Endodermal cell (in vitro differentiated cells): ENCODE data around the gene EPHB3. TPM values are rescaled to one million over a fixed set of nuclear protein-coding genes. Genes with fewer than 3 reads are reported as not detected.

Experiments
- DNase-seq: peaks from one replicate; pipeline ENCODE4 v3.0.0-alpha.2; 2017
- H3K27ac ChIP-seq: 2 replicates; pipeline ENCODE4 v1.5.1; 2013; ENCODE audit warnings: mild to moderate bottlenecking, low read depth, low read length, moderate library complexity
- H3K27me3 ChIP-seq: 2 replicates; pipeline ENCODE4 v1.6.1; 2013; ENCODE audit warnings: mild to moderate bottlenecking, low read length, moderate library complexity; ENCODE audit not compliant: insufficient read depth, control insufficient read depth, poor library complexity, severe bottlenecking
- H3K36me3 ChIP-seq: 2 replicates; pipeline ENCODE4 v1.7.0; 2013; ENCODE audit warnings: mild to moderate bottlenecking, low read length, moderate library complexity; ENCODE audit not compliant: control insufficient read depth, insufficient read depth
- H3K4me1 ChIP-seq: one replicate; pipeline ENCODE4 v1.7.0; 2013; ENCODE audit warnings: low read length; ENCODE audit not compliant: control insufficient read depth, insufficient read depth
- H3K4me3 ChIP-seq: 2 replicates; pipeline ENCODE4 v1.5.1; 2013; ENCODE audit warnings: mild to moderate bottlenecking, low read length, moderate library complexity
- H3K9ac ChIP-seq: 2 replicates; pipeline ENCODE4 v1.6.1; 2013; ENCODE audit warnings: mild to moderate bottlenecking, low read length, moderate library complexity; ENCODE audit not compliant: poor library complexity, severe bottlenecking; ENCODE audit errors: extremely low read depth
- H3K9me3 ChIP-seq: 2 replicates; pipeline ENCODE4 v1.6.1; 2013; ENCODE audit warnings: mild to moderate bottlenecking, low read length, moderate library complexity; ENCODE audit not compliant: control insufficient read depth
- H3K27ac Mint-ChIP-seq: 2 replicates; pipeline ENCODE4 v1.8.0; 2020; ENCODE audit warnings: mixed read lengths
- H3K27me3 Mint-ChIP-seq: 2 replicates; pipeline ENCODE4 v1.8.0; 2021; ENCODE audit warnings: mild to moderate bottlenecking, mixed read lengths; ENCODE audit not compliant: insufficient read depth
- H3K36me3 Mint-ChIP-seq: 2 replicates; pipeline ENCODE4 v1.8.0; 2020; ENCODE audit warnings: low read depth, mixed read lengths
- H3K4me1 Mint-ChIP-seq: 2 replicates; pipeline ENCODE4 v1.8.0; 2020; ENCODE audit warnings: mixed read lengths
- H3K4me3 Mint-ChIP-seq: 2 replicates; pipeline ENCODE4 v1.8.0; 2020; ENCODE audit warnings: mild to moderate bottlenecking, moderate library complexity, mixed read lengths
- H3K9me3 Mint-ChIP-seq: 2 replicates; pipeline ENCODE4 v1.8.0; 2020; ENCODE audit warnings: mild to moderate bottlenecking, mixed read lengths
- WGBS, 2 experiments: methylation state at CpG; one replicate each; pipeline versions ENCODE4 v1.1.5 to v1.1.7; 2013; ENCODE audit warnings: missing lambda C conversion rate in 2 of 2, mixed read lengths in 1 of 2; ENCODE audit not compliant: insufficient coverage in 1 of 2, insufficient read length in 1 of 2; 5-methylcytosine and 5-hydroxymethylcytosine counted together
- total RNA-seq, 2 donors: library from RNA; stranded (reverse); fragmentation: NEBNext Ultra II Directional in 1 of 2; extraction: Animal tissue kit (Norgen Biotek cat#: 25700) in 1 of 2; gene quantifications; 2 replicates in 1 of 2; 3 replicates in 1 of 2; pipeline ENCODE4 v1.2.1, GENCODE V29; 2021
- TF ChIP-seq, protein P1 (sequence below): fragments of 200-600 bp; sonication (generic); conservative IDR thresholded peaks from 2 replicates; pipeline ENCODE4 v1.5.0; 2021; ENCODE audit warnings: antibody characterized with exemption, mild to moderate bottlenecking

Gene EPHB3
- total RNA-seq, 2 donors from 2014 or later = 32.7 to 36.9 TPM

DNA sequence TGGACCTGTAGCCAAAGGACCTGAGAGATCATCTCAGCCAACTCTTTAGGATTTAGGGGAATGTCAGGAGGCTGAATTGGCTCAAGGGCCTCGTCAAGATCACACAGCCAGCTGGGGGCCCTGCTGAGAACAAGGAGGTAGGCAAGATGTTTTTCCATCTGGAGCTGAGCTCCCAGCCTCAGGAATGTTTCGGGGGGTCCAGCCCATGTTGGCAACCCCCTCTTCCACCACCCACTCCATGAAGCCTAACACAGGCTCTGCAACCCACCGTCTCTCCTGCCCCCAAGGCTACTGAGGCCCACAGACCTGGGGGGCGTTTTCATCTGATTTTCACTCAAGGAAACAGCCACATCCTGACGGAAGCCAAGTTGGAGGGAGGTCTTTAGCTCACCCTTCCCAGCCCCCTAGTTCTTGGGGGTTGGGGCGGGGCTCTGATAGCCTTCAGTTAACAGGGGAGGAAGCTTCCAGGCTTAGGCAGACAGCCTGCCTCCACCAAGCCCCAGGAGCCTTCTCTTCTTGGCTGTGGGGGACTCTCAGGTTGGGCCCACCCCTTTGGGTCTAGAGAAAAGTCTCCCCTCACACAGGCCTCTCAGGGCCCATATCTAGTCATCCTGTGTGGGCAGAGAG, 48.8 kb downstream of the EPHB3 start:
- Mint-ChIP-seq H3K27me3 (peaks cover 38% of the 10 kb centered on the region), H3K36me3 (no peaks in the 10 kb centered on the region), H3K4me1 (peaks cover 13% of the 10 kb centered on the region), H3K9me3 (no peaks in the 10 kb centered on the region), H3K27ac (no peak overlapping the region), H3K4me3 (no peak overlapping the region)
- DNase-seq = no peak
- TF ChIP-seq, protein P1, sequence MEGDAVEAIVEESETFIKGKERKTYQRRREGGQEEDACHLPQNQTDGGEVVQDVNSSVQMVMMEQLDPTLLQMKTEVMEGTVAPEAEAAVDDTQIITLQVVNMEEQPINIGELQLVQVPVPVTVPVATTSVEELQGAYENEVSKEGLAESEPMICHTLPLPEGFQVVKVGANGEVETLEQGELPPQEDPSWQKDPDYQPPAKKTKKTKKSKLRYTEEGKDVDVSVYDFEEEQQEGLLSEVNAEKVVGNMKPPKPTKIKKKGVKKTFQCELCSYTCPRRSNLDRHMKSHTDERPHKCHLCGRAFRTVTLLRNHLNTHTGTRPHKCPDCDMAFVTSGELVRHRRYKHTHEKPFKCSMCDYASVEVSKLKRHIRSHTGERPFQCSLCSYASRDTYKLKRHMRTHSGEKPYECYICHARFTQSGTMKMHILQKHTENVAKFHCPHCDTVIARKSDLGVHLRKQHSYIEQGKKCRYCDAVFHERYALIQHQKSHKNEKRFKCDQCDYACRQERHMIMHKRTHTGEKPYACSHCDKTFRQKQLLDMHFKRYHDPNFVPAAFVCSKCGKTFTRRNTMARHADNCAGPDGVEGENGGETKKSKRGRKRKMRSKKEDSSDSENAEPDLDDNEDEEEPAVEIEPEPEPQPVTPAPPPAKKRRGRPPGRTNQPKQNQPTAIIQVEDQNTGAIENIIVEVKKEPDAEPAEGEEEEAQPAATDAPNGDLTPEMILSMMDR = no peak
- H3K4me3 ChIP-seq = no peak overlapping the region
- peaks cover 6% of the 10 kb centered on the region for H3K4me1 ChIP-seq
- H3K9ac ChIP-seq = no peak overlapping the region
- peaks cover 4% of the 10 kb centered on the region for H3K27me3 ChIP-seq
- H3K36me3 ChIP-seq = no peaks in the 10 kb centered on the region
- no peak overlapping the region for H3K27ac ChIP-seq
- no peaks in the 10 kb centered on the region for H3K9me3 ChIP-seq
- WGBS, 2 experiments = 84 to 93% methylated on average over 5 to 6 of the region's 6 CpGs

DNA sequence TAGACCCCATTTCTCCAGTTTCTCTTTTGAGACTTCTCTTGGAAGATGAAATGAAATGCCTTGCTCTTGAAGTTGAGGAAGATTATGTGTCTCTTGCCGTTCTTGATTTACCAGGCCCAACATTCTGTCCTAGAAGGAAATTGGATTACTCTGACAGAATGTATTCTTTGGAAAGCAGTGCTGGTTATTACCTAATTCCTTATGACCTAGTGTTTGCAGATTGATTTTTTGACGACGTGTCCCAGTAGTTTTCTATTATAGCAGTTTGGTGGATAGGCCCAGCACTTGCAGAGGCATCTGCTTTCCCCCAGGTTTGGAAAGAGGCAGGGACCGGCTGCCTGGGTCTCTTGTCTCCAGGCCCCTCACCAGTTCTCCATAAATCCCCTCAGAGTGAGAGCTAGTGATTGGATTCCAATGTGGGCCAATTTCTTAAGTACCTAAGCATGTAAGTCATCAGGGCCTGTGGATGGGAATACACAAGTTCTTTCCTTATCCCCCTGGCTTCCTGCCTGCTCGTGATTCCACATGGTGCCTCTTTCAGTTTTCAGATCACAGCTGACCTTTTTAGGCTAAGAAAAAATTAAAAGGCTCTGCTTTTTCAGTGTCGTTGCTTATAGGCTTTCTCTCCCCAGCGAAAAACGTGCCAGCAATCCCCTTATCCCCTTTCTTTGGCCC, 50.2 kb downstream of the EPHB3 start:
- no peak overlapping the region for H3K27ac Mint-ChIP-seq
- TF ChIP-seq, protein P1 = no peak
- peaks cover 31% of the 10 kb centered on the region for H3K27me3 Mint-ChIP-seq
- peaks cover 6% of the 10 kb centered on the region for H3K4me1 ChIP-seq
- H3K9me3 ChIP-seq = no peaks in the 10 kb centered on the region
- H3K27me3 ChIP-seq = no peaks in the 10 kb centered on the region
- no peak overlapping the region for H3K9ac ChIP-seq
- no peak for DNase-seq
- H3K9me3 Mint-ChIP-seq = no peaks in the 10 kb centered on the region
- H3K27ac ChIP-seq = no peak overlapping the region
- 89% methylated on average over 6 to 8 of the region's 8 CpGs for WGBS, 2 experiments
- peaks cover 13% of the 10 kb centered on the region for H3K4me1 Mint-ChIP-seq
- H3K36me3 Mint-ChIP-seq = no peaks in the 10 kb centered on the region
- H3K4me3 ChIP-seq = no peak overlapping the region
- H3K4me3 Mint-ChIP-seq = no peak overlapping the region
- no peaks in the 10 kb centered on the region for H3K36me3 ChIP-seq

DNA sequence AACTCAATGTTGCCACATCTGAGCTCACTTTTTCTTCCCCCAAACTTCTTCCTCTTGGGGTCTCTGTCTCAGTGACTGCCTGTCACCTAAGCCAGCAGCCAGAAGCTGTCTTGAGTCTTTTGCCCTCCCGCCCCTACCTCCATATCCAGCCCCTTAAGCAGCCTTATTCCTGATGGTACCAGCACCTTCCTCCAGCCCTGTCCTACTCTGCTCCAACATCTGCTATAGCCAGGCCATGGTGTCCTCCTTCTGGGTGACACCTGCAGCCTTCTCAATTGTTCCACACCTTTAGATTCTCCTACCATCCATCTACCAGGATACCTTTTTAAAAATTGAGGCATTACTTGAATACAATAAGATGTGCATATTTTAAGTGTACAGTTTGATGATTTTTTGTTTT, 53.8 kb downstream of the EPHB3 start:
- peaks cover 17% of the 10 kb centered on the region for H3K4me1 Mint-ChIP-seq
- peaks cover 30% of the 10 kb centered on the region for H3K27me3 Mint-ChIP-seq
- no peak for DNase-seq
- no peak overlapping the region for H3K4me3 Mint-ChIP-seq
- peaks cover 8% of the 10 kb centered on the region for H3K27me3 ChIP-seq
- 89 to 100% methylated on average over 1 of the region's 1 CpG for WGBS, 2 experiments
- TF ChIP-seq, protein P1 = no peak
- H3K4me3 ChIP-seq = no peak overlapping the region
- H3K36me3 ChIP-seq = no peaks in the 10 kb centered on the region
- no peaks in the 10 kb centered on the region for H3K9me3 Mint-ChIP-seq
- no peaks in the 10 kb centered on the region for H3K9me3 ChIP-seq
- H3K36me3 Mint-ChIP-seq = no peaks in the 10 kb centered on the region
- H3K27ac Mint-ChIP-seq = no peak overlapping the region
- H3K4me1 ChIP-seq = peaks cover 5% of the 10 kb centered on the region
- H3K9ac ChIP-seq = no peak overlapping the region
- H3K27ac ChIP-seq = no peak overlapping the region
